Nephron (organoid): ENCODE measurements around the gene AGRP.
"Not testable (repeated sequence)": the region's sequence is repeated elsewhere in the genome, so short reads cannot be mapped to it uniquely, and the experiment has no call there.

Source experiments
- H3K27ac Mint-ChIP-seq, 3 experiments: 2 replicates each; pipeline ENCODE4 v1.8.0; 2020; ENCODE audit warnings: mixed read lengths in 3 of 3, mild to moderate bottlenecking in 2 of 3, moderate library complexity in 1 of 3
- H3K27me3 Mint-ChIP-seq: 2 replicates; pipeline ENCODE4 v1.8.0; 2021; ENCODE audit warnings: low read depth, mild to moderate bottlenecking, moderate library complexity, mixed read lengths
- H3K36me3 Mint-ChIP-seq: 2 replicates; pipeline ENCODE4 v1.8.0; 2020; ENCODE audit warnings: low read depth, mixed read lengths
- H3K4me1 Mint-ChIP-seq: 2 replicates; pipeline ENCODE4 v1.8.0; 2020; ENCODE audit warnings: mixed read lengths
- H3K4me3 Mint-ChIP-seq, 3 experiments: 2 replicates each; pipeline ENCODE4 v1.8.0; 2020; ENCODE audit warnings: mild to moderate bottlenecking in 3 of 3, mixed read lengths in 3 of 3, moderate library complexity in 2 of 3
- H3K9me3 Mint-ChIP-seq: 2 replicates; pipeline ENCODE4 v1.8.0; 2020; ENCODE audit warnings: mixed read lengths
- CTCF ChIP-seq, 3 experiments: fragments of 200-600 bp; sonication (generic); IDR thresholded peaks; one replicate each; pipeline ENCODE4 v1.5.0; 2021; ENCODE audit warnings: antibody characterized with exemption in 3 of 3; ENCODE audit not compliant: unreplicated experiment in 3 of 3

Gene AGRP

GRCh38 chr16:67490335-67491096 lies 7.2 kb upstream of the AGRP start:
- no peak overlapping the region for H3K4me3 Mint-ChIP-seq
- no peaks in the 10 kb centered on the region for H3K4me1 Mint-ChIP-seq
- H3K36me3 Mint-ChIP-seq = no peaks in the 10 kb centered on the region
- TF ChIP-seq CTCF (IDR thresholded peaks at IDR 0.05; ENCODE audit: unreplicated experiment in 3 of 3) = no peak
- H3K27me3 Mint-ChIP-seq = no peaks in the 10 kb centered on the region
- no peak overlapping the region for H3K27ac Mint-ChIP-seq
- H3K9me3 Mint-ChIP-seq = no peaks in the 10 kb centered on the region

DNA sequence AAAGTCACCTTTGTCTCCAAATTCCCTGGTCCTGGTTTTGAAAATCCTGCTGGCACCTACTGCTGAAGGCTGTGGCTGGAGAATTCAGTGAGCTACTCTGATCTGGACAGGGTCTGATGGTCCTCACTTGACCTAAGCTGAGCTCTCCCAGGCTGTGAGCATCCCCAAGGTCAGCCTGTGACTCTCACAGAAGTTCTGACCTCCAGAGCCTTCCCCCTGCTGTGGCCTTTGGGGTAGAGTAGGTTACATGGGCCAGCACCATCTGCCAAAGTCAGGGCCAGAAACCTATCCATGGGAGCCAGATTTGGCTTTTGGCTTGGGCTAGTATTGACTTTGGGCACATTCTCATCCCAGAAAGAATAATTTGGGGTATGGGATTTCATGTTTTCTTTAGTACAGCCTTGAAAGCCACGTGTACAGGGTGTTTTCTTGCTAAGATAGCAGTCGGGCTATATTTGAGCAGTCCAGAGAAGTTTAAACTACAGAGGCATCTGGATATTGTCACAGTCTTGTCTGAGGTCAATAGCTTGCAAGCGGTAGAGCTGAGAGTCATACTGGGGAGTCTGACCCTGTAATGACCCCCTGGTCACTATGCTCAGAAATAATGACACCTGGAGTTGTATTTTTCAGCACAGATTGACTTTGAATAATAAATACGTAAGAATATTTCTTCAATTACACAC lies 6.2 kb upstream of the AGRP start:
- no peaks in the 10 kb centered on the region for H3K4me1 Mint-ChIP-seq
- no peaks in the 10 kb centered on the region for H3K36me3 Mint-ChIP-seq
- no peak overlapping the region for H3K27ac Mint-ChIP-seq
- H3K4me3 Mint-ChIP-seq = no peak overlapping the region
- TF ChIP-seq CTCF (IDR thresholded peaks at IDR 0.05; ENCODE audit: unreplicated experiment in 3 of 3) = no peak
- H3K27me3 Mint-ChIP-seq = no peaks in the 10 kb centered on the region
- H3K9me3 Mint-ChIP-seq = no peaks in the 10 kb centered on the region

GRCh38 chr16:67487561-67487960 lies 4.2 kb upstream of the AGRP start:
- not testable (repeated sequence) for H3K4me3 Mint-ChIP-seq, H3K9me3 Mint-ChIP-seq, H3K27me3 Mint-ChIP-seq, H3K27ac Mint-ChIP-seq, H3K4me1 Mint-ChIP-seq, H3K36me3 Mint-ChIP-seq

- H3K27ac Mint-ChIP-seq = no peak overlapping the region
- no peak overlapping the region for H3K4me3 Mint-ChIP-seq
- no peaks in the 10 kb centered on the region for H3K9me3 Mint-ChIP-seq
- H3K36me3 Mint-ChIP-seq = no peaks in the 10 kb centered on the region
- H3K4me1 Mint-ChIP-seq = peaks cover 10% of the 10 kb centered on the region
- H3K27me3 Mint-ChIP-seq = no peaks in the 10 kb centered on the region
- TF ChIP-seq CTCF (IDR thresholded peaks at IDR 0.05; ENCODE audit: unreplicated experiment in 3 of 3) = no peak
Observed at GRCh38 chr16:67486805-67487204, 3.5 kb upstream of the AGRP start.

DNA sequence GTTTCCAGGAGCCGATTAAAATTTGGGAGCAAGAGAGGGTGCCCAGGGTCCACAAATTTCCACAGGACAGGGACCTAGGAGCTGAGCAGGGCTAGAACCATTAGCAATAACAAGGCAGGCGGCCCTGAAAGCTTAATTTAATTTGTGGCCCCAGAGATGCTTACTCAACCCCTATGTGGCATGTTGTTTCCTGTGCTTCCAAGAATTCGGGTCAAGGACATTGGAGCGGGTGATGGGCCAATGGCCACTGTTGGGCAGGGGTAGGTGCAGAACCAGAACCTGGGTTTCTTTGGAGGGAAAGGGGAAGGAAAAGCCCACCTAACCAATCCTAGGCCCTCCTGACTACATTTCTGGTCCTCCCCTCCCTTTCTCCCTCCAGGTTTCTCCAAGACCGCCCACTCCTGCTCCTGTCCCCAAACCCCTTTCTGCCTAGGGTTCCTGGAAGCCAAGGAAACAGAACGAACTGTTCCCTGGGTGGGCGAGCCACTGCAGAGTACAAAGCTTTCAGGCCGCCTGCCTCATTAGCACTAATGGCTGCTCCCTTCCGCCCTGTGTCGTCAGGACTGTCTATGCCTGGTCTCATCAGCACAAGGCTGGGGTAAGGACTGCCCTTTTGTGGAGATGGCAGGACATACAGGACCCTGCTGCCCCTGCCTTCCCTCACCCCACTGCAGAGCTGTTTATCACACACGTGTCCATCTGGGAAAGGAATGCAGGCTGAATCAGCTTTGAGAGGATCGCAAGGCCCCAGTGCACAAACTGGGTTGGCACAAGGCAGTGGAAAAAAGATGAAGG lies 581 bp upstream of the AGRP start:
- Mint-ChIP-seq H3K4me3 (peak overlapping the region in 1 of 3 experiments; percentile 56), H3K27ac (peak overlapping the region in 2 of 3 experiments; percentile 52 to 77), H3K36me3 (no peaks in the 10 kb centered on the region), H3K27me3 (peaks cover 3% of the 10 kb centered on the region), H3K4me1 (peaks cover 21% of the 10 kb centered on the region), H3K9me3 (no peaks in the 10 kb centered on the region)
- TF ChIP-seq CTCF (IDR thresholded peaks at IDR 0.05; ENCODE audit: unreplicated experiment in 3 of 3) = no peak

GRCh38 chr16:67482233-67482924 lies 968 bp downstream of the AGRP start:
- no peak for TF ChIP-seq CTCF (IDR thresholded peaks at IDR 0.05; ENCODE audit: unreplicated experiment in 3 of 3)
- Mint-ChIP-seq H3K4me3 (peak overlapping the region; percentile 97 to 100 (median 99)), H3K27ac (peak overlapping the region; percentile 97 to 99 (median 99)), H3K27me3 (peaks cover 3% of the 10 kb centered on the region), H3K4me1 (peaks cover 21% of the 10 kb centered on the region), H3K9me3 (no peaks in the 10 kb centered on the region), H3K36me3 (no peaks in the 10 kb centered on the region)
